Right lobe of liver (tissue), 6 donors: Measurements from ENCODE around the gene RPS14. TPM values are rescaled to one million over a fixed set of nuclear protein-coding genes. Genes with fewer than 3 reads are reported as not detected.
"Not testable (repeated sequence)": the region's sequence is repeated elsewhere in the genome, so short reads cannot be mapped to it uniquely, and the experiment has no call there.

Experiments used
- ATAC-seq, 4 donors: fragments of 200-7000 bp; cut with Tn5 transposase; one replicate each; pipeline ENCODE4 v1.9.1; 2020; ENCODE audit warnings: mild to moderate bottlenecking in 4 of 4, moderate library complexity in 4 of 4
- DNase-seq, 3 donors: peaks; one replicate each; pipeline ENCODE4 v3.0.0-alpha.2; 2020
- H3K27ac ChIP-seq, 3 donors: fragments of 200-600 bp; one replicate each; pipeline ENCODE4 v1.8.0; 2022
- H3K27me3 ChIP-seq, 2 donors: fragments of 200-600 bp; one replicate each; pipeline ENCODE4 v1.8.0; 2022
- H3K36me3 ChIP-seq, 4 donors: fragments of 200-600 bp; sonication (generic) in 1 of 4; one replicate each; pipeline versions ENCODE4 v1.5.1 to v1.8.0; 2017 to 2022; ENCODE audit warnings: control low read depth in 1 of 4
- H3K4me1 ChIP-seq, 4 donors: fragments of 200-600 bp; sonication (generic) in 1 of 4; one replicate each; pipeline versions ENCODE4 v1.5.1 to v1.8.0; 2017 to 2022; ENCODE audit warnings: control low read depth in 1 of 4
- H3K4me3 ChIP-seq, 3 donors: fragments of 200-600 bp; one replicate each; pipeline ENCODE4 v1.8.0; 2022
- H3K9me3 ChIP-seq, 4 donors: fragments of 200-600 bp; sonication (generic) in 1 of 4; one replicate each; pipeline versions ENCODE4 v1.5.1 to v1.8.0; 2017 to 2022; ENCODE audit warnings: control low read depth in 1 of 4
- CTCF ChIP-seq, 4 donors: fragments of 200-600 bp in 3 of 4; fragments of 450-650 bp in 1 of 4; IDR thresholded peaks; one replicate each; pipeline versions ENCODE4 v1.5.1 to v1.8.0; 2016 to 2022; ENCODE audit warnings: antibody characterized with exemption in 4 of 4, mild to moderate bottlenecking in 2 of 4
- POLR2A ChIP-seq: fragments of 450-650 bp; IDR thresholded peaks from one replicate; pipeline ENCODE4 v1.6.1; 2017; ENCODE audit warnings: antibody characterized with exemption, mild to moderate bottlenecking
- WGBS: methylation state at CpG from one replicate; pipeline ENCODE4 v1.1.6; 2018; ENCODE audit warnings: low coverage, low lambda C conversion rate; ENCODE audit not compliant: insufficient coverage; ENCODE audit errors: missing lambda C conversion rate; 5-methylcytosine and 5-hydroxymethylcytosine counted together
- intact Hi-C, 2 donors: fragments of 100-400 bp; cut with DNase I; formaldehyde crosslinking; loops; one replicate each; pipeline versions ENCODE4 v1.11.2 to v1.14.1; 2022
- total RNA-seq, 6 experiments: library from RNA; depleted of rRNA in 2 of 6; stranded (reverse); fragments of >200 nt in 2 of 6; fragmentation: NEBNext Ultra II Directional in 3 of 6; extraction: Animal tissue kit (Norgen Biotek cat#: 25700) in 3 of 6; gene quantifications; one replicate each; pipeline versions ENCODE4 v1.1.0 to v1.2.4, GENCODE V29; 2016 to 2023
- donor health status: DM: no; HTN: yes; CAD: no.
- donor health status: DM: no; HTN: no; CAD: no.
- donor health status: DM: no; HTN: no; CAD: no.
- donor health status: DM: no; HTN: yes; CAD: no.
- donor health status: DM: no; HTN: yes; CAD: no.

RPS14 gene
- total RNA-seq, 6 experiments from 2014 or later, result 573 to 800 (median 663) TPM

GRCh38 chr5:150431048-150431447 is 18.5 kb downstream of the RPS14 start:
- ATAC-seq (no peak), DNase-seq (peak in 1 of 3 donors; percentile 51)
- H3K9me3 ChIP-seq, result no peaks in the 10 kb centered on the region
- 98% methylated on average over 5 of the region's 18 CpGs for WGBS
- H3K27ac ChIP-seq, result no peak overlapping the region
- no peaks in the 10 kb centered on the region for H3K36me3 ChIP-seq
- intact Hi-C loops, result no loop called here
- H3K4me1 ChIP-seq, result peaks cover 0 to 11% (median 5%) of the 10 kb centered on the region in 4 donors
- no peaks in the 10 kb centered on the region for H3K27me3 ChIP-seq
- TF ChIP-seq POLR2A (no peak), CTCF (IDR thresholded peaks at IDR 0.05) (no peak)
- no peak overlapping the region for H3K4me3 ChIP-seq

- Histone ChIP-seq H3K27me3 (no peaks in the 10 kb centered on the region), H3K36me3 (no peaks in the 10 kb centered on the region), H3K9me3 (no peaks in the 10 kb centered on the region), H3K4me1 (peaks cover 0 to 11% (median 5%) of the 10 kb centered on the region in 4 donors), H3K27ac (no peak overlapping the region), H3K4me3 (no peak overlapping the region)
- intact Hi-C loops, result no loop called here
- DNase-seq (peak in 1 of 3 donors; percentile 28), ATAC-seq (no peak)
- TF ChIP-seq POLR2A, result no peak
- no peak for TF ChIP-seq CTCF (IDR thresholded peaks at IDR 0.05)
- WGBS, result 52% methylated on average over 2 of the region's 5 CpGs
Measured at GRCh38 chr5:150429410-150429873, 20.1 kb downstream of the RPS14 start.

GRCh38 chr5:150428978-150429377 is 20.6 kb downstream of the RPS14 start:
- TF ChIP-seq CTCF (IDR thresholded peaks at IDR 0.05), result no peak
- no peak for TF ChIP-seq POLR2A
- no peaks in the 10 kb centered on the region for H3K9me3 ChIP-seq
- H3K36me3 ChIP-seq, result no peaks in the 10 kb centered on the region
- peak overlapping the region in 2 of 3 donors; percentile 91 for H3K27ac ChIP-seq
- H3K4me1 ChIP-seq, result peaks cover 0 to 11% (median 5%) of the 10 kb centered on the region in 4 donors
- H3K4me3 ChIP-seq, result no peak overlapping the region
- no peaks in the 10 kb centered on the region for H3K27me3 ChIP-seq
- intact Hi-C loops, result no loop called here
- no peak for ATAC-seq
- peak in 1 of 3 donors; percentile 31 for DNase-seq
- no CpG with 5 or more reads among the region's 5 CpGs for WGBS

- WGBS, result 6% methylated on average over 15 of the region's 18 CpGs
- intact Hi-C loops, result no loop called here
- TF ChIP-seq CTCF (IDR thresholded peaks at IDR 0.05) (no peak), POLR2A (peak; percentile 47)
- Histone ChIP-seq H3K4me3 (peak overlapping the region in 2 of 3 donors; percentile 31 to 35), H3K4me1 (peaks cover 0 to 11% (median 5%) of the 10 kb centered on the region in 4 donors), H3K9me3 (no peaks in the 10 kb centered on the region), H3K36me3 (no peaks in the 10 kb centered on the region), H3K27me3 (no peaks in the 10 kb centered on the region), H3K27ac (peak overlapping the region; percentile 82 to 91 (median 91))
- DNase-seq (peak; percentile 83 to 86 (median 86)), ATAC-seq (peak; percentile 91 to 96 (median 94))
Measured at GRCh38 chr5:150428106-150428876, 21.2 kb downstream of the RPS14 start.

GRCh38 chr5:150426165-150426564 is 23.4 kb downstream of the RPS14 start:
- H3K27ac ChIP-seq, H3K9me3 ChIP-seq, H3K27me3 ChIP-seq, intact Hi-C loops, ATAC-seq, H3K36me3 ChIP-seq, H3K4me3 ChIP-seq: not testable (repeated sequence)
- DNase-seq, result peak in 1 of 3 donors; percentile 35
- H3K4me1 ChIP-seq, result peaks cover 0 to 11% (median 5%) of the 10 kb centered on the region in 4 donors
- WGBS, result 95% methylated on average over 9 of the region's 9 CpGs
